ENCODE results near the gene CD2AP.
"Not testable (repeated sequence)": the region's sequence is repeated elsewhere in the genome, so short reads cannot be mapped to it uniquely, and the experiment has no call there.

Gene CD2AP

DNA sequence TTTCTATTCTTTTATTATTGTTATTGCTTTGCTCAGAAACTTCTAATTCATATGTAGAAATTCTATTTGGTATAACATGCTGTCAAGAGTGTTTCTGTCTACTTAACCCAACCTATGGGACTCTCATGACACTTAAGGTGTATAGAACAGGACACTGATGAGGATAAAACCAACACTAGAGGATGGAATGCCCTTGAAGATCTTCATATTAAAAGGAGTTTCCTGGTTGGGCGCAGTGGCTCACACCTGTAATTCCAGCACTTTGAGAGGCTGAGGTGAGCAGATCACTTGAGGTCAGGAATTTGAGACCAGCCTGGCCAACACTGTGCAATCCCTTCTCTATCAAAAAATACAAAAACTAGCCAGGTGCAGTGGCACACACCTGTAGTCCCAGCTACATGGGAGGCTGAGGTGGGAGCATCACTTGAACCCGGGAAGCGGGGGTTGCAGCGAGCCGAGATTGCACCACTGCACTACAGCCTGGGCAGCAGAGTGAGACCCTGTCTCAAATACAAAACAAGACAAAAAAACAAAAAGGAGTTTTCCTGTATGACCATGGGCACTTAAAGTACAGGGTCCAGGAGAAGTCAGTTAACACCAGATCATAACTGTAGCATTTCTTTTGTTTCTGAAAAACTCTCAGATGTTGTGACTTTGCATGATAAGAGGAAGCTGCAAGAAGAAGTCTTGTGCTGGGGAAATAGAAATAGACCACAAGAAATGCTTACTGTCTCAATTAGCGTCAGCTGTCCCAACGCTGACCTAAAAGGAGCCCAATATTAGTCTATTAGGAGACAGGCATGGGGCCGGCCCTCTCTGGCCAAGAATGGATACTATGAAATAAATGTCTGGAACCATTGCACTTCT, 38.9 kb upstream of the CD2AP start:
- no peak overlapping the region for H3K27ac ChIP-seq

DNA sequence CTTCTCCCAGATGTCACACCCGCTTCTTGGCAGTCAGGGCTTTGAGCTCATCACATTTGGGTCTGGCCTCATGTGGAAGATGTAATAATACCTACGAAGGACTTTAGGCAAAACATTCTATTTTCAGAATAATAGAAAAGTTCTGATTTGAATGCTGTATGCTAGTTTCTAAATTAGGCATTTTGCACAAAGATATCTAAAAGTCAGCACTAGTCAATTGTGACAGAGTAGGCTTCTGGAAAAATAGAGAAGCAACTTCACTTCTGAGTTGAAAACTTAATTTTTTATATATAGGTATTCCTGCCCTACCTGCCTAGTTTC, 38.3 kb upstream of the CD2AP start:
- TF ChIP-seq, protein P1, sequence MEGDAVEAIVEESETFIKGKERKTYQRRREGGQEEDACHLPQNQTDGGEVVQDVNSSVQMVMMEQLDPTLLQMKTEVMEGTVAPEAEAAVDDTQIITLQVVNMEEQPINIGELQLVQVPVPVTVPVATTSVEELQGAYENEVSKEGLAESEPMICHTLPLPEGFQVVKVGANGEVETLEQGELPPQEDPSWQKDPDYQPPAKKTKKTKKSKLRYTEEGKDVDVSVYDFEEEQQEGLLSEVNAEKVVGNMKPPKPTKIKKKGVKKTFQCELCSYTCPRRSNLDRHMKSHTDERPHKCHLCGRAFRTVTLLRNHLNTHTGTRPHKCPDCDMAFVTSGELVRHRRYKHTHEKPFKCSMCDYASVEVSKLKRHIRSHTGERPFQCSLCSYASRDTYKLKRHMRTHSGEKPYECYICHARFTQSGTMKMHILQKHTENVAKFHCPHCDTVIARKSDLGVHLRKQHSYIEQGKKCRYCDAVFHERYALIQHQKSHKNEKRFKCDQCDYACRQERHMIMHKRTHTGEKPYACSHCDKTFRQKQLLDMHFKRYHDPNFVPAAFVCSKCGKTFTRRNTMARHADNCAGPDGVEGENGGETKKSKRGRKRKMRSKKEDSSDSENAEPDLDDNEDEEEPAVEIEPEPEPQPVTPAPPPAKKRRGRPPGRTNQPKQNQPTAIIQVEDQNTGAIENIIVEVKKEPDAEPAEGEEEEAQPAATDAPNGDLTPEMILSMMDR (conservative IDR thresholded peaks at IDR 0.05): no peak
- TF ChIP-seq ZFX (IDR thresholded peaks at IDR 0.05): no peak
- no peak overlapping the region for H3K27ac ChIP-seq

More for the DNA sequence above, 38.9 kb upstream of the CD2AP start:
- TF ChIP-seq, protein P1 (conservative IDR thresholded peaks at IDR 0.05): no peak
- TF ChIP-seq ZFX (IDR thresholded peaks at IDR 0.05): no peak

DNA sequence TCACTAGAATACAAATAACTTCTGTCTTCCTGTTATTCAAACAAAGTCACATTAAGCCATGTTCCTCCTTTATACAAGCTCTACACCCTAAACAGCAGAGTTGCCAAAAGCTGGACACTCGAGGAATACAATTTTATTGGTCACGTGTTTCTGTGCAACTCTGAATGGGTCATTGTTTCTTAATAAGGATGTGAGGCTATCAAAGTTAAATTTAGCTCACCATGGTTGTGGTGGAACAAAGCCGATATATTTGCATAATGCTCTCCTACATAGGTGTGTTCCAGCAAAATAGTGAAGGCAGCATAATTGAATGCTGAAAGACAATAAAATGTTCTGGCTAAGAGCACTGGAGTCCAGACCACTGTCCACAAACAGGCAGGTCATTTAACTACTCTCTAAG, 36.9 kb upstream of the CD2AP start:
- H3K27ac ChIP-seq: no peak overlapping the region
- TF ChIP-seq, protein P1 (conservative IDR thresholded peaks at IDR 0.05): no peak
- TF ChIP-seq ZFX (IDR thresholded peaks at IDR 0.05): no peak

DNA sequence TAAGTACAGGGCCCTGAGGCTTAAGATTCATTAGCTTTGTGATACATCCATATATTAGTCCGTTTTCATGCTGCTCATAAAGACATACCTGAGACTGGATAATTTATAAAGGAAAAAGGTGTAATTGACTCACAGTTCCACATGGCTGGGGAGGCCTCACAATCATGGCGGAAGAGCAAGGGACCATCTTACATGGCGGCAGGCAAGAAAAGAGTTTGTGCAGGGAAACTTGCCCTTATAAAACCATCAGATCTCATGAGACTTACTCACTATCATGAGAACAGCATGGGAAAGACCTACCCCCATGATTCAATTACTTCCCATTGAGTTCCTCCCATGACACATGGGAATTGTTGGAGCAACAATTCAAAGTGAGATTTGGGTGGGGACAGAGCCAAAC, 32.6 kb upstream of the CD2AP start:
- not testable (repeated sequence) for H3K27ac ChIP-seq

DNA sequence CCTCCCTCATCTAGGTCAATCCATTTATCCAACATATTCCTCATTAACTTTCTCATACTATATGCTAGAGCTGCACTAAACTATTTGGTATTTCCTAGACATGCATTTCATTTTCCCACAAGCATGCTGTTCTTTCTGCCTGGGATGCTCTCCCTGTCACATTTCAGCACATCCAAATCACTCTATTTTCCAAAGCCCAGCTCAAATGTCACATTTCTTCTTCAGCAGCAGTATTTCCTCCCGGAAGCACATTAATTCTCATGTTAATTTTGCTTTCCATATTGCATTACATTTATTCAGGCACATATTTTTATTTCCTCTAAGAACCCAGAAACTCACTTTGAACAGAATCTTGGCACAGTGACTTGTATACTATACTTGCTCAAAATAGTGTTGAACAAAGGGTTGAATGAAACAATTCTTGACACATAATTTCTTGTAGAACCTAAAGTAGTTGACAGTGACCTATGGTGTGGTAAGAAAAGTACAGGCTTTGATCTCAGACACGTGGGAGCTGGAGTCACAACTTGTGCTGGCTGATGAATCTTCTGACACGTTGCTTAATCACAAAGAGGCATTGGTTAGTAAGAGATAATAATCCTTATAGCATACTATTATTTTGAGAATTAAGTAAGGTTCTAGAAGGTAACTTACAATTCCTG, 30.8 kb upstream of the CD2AP start:
- H3K27ac ChIP-seq: no peak overlapping the region
- TF ChIP-seq, protein P1 (conservative IDR thresholded peaks at IDR 0.05): no peak
- TF ChIP-seq ZFX (IDR thresholded peaks at IDR 0.05): no peak

DNA sequence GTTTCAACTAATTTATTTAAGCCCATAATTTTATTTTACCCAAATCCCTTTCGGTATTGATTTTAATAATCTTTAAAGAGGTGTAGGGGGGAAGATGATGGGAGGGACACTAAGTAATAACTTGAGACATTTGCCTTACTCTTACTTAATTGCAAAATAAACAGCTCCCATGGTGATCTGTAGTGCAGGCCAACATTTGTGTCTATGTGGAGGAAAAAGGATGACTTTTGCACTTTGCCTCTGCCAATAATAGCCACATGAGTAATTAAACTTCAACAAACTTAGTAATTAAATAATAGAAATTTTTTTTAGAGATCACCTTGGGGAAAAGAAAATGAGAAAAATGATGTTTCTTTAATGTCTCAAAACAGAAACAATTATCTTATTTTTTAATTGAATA, 29.9 kb upstream of the CD2AP start:
- H3K27ac ChIP-seq: no peak overlapping the region
- no peak for TF ChIP-seq ZFX (IDR thresholded peaks at IDR 0.05)
- TF ChIP-seq, protein P1 (conservative IDR thresholded peaks at IDR 0.05): no peak

DNA sequence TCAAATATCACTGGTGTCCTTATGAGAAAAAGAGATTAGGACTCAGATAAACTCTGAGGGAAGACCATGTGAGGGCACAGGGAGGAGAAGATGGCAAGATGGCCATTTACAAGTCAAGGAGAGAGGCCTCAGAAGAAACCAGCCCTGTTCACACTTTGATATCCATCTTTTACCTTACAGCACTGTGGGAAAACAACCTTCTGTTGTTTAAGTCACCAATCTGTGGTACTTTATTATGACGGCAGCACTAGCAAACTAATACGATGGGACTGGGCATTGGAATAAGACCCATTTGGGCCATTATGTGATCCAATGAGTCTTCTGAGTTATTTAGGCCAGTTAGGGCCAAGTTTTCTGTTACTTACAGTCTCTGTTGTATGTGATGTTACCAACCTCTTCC, 26.4 kb upstream of the CD2AP start:
- no peak overlapping the region for H3K27ac ChIP-seq
- TF ChIP-seq, protein P1 (conservative IDR thresholded peaks at IDR 0.05): no peak
- no peak for TF ChIP-seq ZFX (IDR thresholded peaks at IDR 0.05)

All from C4-2B (cell line).